GM23248 (cell line): Measurements from ENCODE around the gene BICRA.

Experiments
- EZH2 ChIP-seq: fragments of 200-600 bp; sonication (generic); IDR thresholded peaks from 2 replicates; pipeline ENCODE4 v1.6.1; 2018; ENCODE audit warnings: antibody characterized with exemption, mild to moderate bottlenecking; ENCODE audit not compliant: insufficient read depth, poor library complexity, severe bottlenecking
- EZH2phosphoT487 ChIP-seq: fragments of 200-600 bp; sonication (generic); IDR thresholded peaks from 2 replicates; pipeline ENCODE4 v1.6.1; 2018; ENCODE audit warnings: antibody characterized with exemption, moderate library complexity, mild to moderate bottlenecking, low read depth; ENCODE audit not compliant: insufficient read depth

GRCh38 chr19:47742634-47743033, 133.7 kb downstream of the BICRA start:
- TF ChIP-seq EZH2: no peak
- no peak for TF ChIP-seq EZH2phosphoT487
